H1 (cell line): ENCODE measurements around the gene OVCA2. TPM values are rescaled to one million over a fixed set of nuclear protein-coding genes. Genes with fewer than 3 reads are reported as not detected.

Source experiments
- CTCF ChIA-PET: fragments of 300-600 bp; sonication (Branson Sonifier 250); formaldehyde crosslinking; loops from one replicate; lab custom pipeline; 2021; ENCODE audit not compliant: partially characterized antibody; lab: Charles Lee
- POLR2A ChIA-PET: fragments of 300-600 bp; sonication (Branson Sonifier 250); formaldehyde crosslinking; loops from one replicate; lab custom pipeline; 2021; ENCODE audit warnings: inconsistent platforms; ENCODE audit not compliant: partially characterized antibody; lab: Charles Lee
- DNase-seq, 2 experiments: peaks; one replicate each; pipeline versions ENCODE4 v3.0.0 to v3.0.0-alpha.2; 2010 to 2022; ENCODE audit warnings: low spot score in 2 of 2, low read depth in 1 of 2, mixed read lengths in 1 of 2
- FAIRE-seq: peaks from 2 replicates; lab custom pipeline; 2011; peaks lifted over from hg19 to GRCh38; lab: Jason Lieb, UNC
- H2AFZ ChIP-seq: 2 replicates; pipeline ENCODE4 v1.8.1; 2012; ENCODE audit warnings: low read length, inconsistent platforms
- H2AK5ac ChIP-seq: 2 replicates; pipeline ENCODE4 v1.6.1; 2013; ENCODE audit warnings: low read depth, low read length
- H2BK120ac ChIP-seq: replicated peaks from 2 replicates; pipeline ENCODE3; 2013; ENCODE audit warnings: low read depth, low read length, inconsistent platforms
- H2BK12ac ChIP-seq: 2 replicates; pipeline ENCODE4 v1.6.1; 2013; ENCODE audit warnings: low read depth, low read length
- H2BK15ac ChIP-seq: 2 replicates; pipeline ENCODE4 v1.6.1; 2013; ENCODE audit warnings: low read length
- H2BK20ac ChIP-seq: 2 replicates; pipeline ENCODE4 v1.6.1; 2013; ENCODE audit warnings: low read length
- H2BK5ac ChIP-seq: 2 replicates; pipeline ENCODE4 v1.6.1; 2013; ENCODE audit warnings: low read depth, low read length
- H3K14ac ChIP-seq: 2 replicates; pipeline ENCODE4 v1.6.1; 2013; ENCODE audit warnings: inconsistent platforms; ENCODE audit not compliant: insufficient read length
- H3K18ac ChIP-seq: 2 replicates; pipeline ENCODE4 v1.6.1; 2013; ENCODE audit warnings: low read length; ENCODE audit errors: extremely low read depth
- H3K23ac ChIP-seq: 2 replicates; pipeline ENCODE4 v1.6.1; 2013; ENCODE audit warnings: inconsistent platforms; ENCODE audit not compliant: insufficient read length
- H3K23me2 ChIP-seq: 2 replicates; pipeline ENCODE4 v1.6.1; 2013; ENCODE audit warnings: low read depth, low read length
- H3K27ac ChIP-seq: 2 replicates; pipeline ENCODE4 v1.6.1; 2011; ENCODE audit warnings: low read depth, low read length, inconsistent platforms
- H3K27me3 ChIP-seq, 4 experiments: replicated peaks in 1 of 4; 1 replicate in 1 of 4; 2 replicates in 3 of 4; pipeline versions ENCODE4 v1.6.1 to v1.8.1; 2011 to 2013; ENCODE audit warnings: low read length in 3 of 4, mild to moderate bottlenecking in 3 of 4, inconsistent platforms in 2 of 4, mixed read lengths in 2 of 4, moderate library complexity in 1 of 4; ENCODE audit not compliant: control insufficient read depth in 3 of 4, insufficient read depth in 3 of 4; ENCODE audit errors: extremely low read depth in 1 of 4
- H3K36me3 ChIP-seq, 4 experiments: 2 replicates each; pipeline versions ENCODE4 v1.6.1 to v1.8.1; 2011 to 2013; ENCODE audit warnings: mild to moderate bottlenecking in 4 of 4, low read length in 3 of 4, moderate library complexity in 2 of 4, control low read depth in 1 of 4, inconsistent platforms in 1 of 4; ENCODE audit not compliant: insufficient read depth in 4 of 4, control insufficient read depth in 2 of 4
- H3K4ac ChIP-seq: replicated peaks from 2 replicates; pipeline ENCODE3; 2013; ENCODE audit warnings: low read length, low read depth, mixed read lengths, inconsistent platforms; ENCODE audit not compliant: insufficient read length
- H3K4me1 ChIP-seq, 4 experiments: replicated peaks in 1 of 4; 1 replicate in 1 of 4; 2 replicates in 3 of 4; pipeline versions ENCODE4 v1.6.1 to v1.8.1; 2011 to 2013; ENCODE audit warnings: low read length in 3 of 4, inconsistent platforms in 2 of 4, mixed read lengths in 1 of 4; ENCODE audit not compliant: insufficient read depth in 4 of 4, control insufficient read depth in 3 of 4
- H3K4me2 ChIP-seq, 2 experiments: 2 replicates each; pipeline versions ENCODE4 v1.6.1 to v1.8.1; 2011 to 2013; ENCODE audit warnings: low read depth in 2 of 2, low read length in 2 of 2, control low read depth in 1 of 2, inconsistent platforms in 1 of 2, mild to moderate bottlenecking in 1 of 2; ENCODE audit not compliant: insufficient read depth in 1 of 2
- H3K4me3 ChIP-seq, 4 experiments: fragments of 200-600, 300-600 bp in 1 of 4; sonication (generic), shearing (Covaris generic), sonication (Bioruptor Twin) in 1 of 4; 2 replicates each; pipeline versions ENCODE4 v1.5.1 to v1.8.1; 2011 to 2016; ENCODE audit warnings: low read length in 4 of 4, low read depth in 3 of 4, control low read depth in 2 of 4, inconsistent platforms in 2 of 4, mild to moderate bottlenecking in 2 of 4, mixed read lengths in 1 of 4, moderate library complexity in 1 of 4; ENCODE audit not compliant: insufficient read depth in 2 of 4; ENCODE audit errors: extremely low read depth in 1 of 4
- H3K56ac ChIP-seq: replicated peaks from 2 replicates; pipeline ENCODE3; 2013; ENCODE audit warnings: low read depth, mild to moderate bottlenecking, mixed read lengths, low read length, inconsistent platforms; ENCODE audit not compliant: insufficient read length
- H3K79me1 ChIP-seq: 2 replicates; pipeline ENCODE4 v1.6.1; 2013; ENCODE audit warnings: low read depth, low read length, control low read depth
- H3K79me2 ChIP-seq, 2 experiments: 2 replicates each; pipeline versions ENCODE4 v1.6.1 to v1.8.1; 2012 to 2013; ENCODE audit warnings: low read length in 2 of 2, mild to moderate bottlenecking in 2 of 2, inconsistent platforms in 1 of 2; ENCODE audit not compliant: insufficient read depth in 2 of 2, control insufficient read depth in 1 of 2
- H3K9ac ChIP-seq, 4 experiments: replicated peaks in 1 of 4; 1 replicate in 1 of 4; 2 replicates in 3 of 4; pipeline versions ENCODE4 v1.6.1 to v1.8.1; 2011 to 2013; ENCODE audit warnings: low read depth in 3 of 4, low read length in 3 of 4, control low read depth in 2 of 4, mild to moderate bottlenecking in 2 of 4, moderate library complexity in 2 of 4, inconsistent platforms in 1 of 4; ENCODE audit errors: extremely low read depth in 1 of 4
- H3K9me3 ChIP-seq, 2 experiments: 2 replicates each; pipeline versions ENCODE4 v1.6.1 to v1.8.1; 2012 to 2013; ENCODE audit warnings: mild to moderate bottlenecking in 2 of 2, moderate library complexity in 2 of 2, control low read depth in 1 of 2, inconsistent platforms in 1 of 2, low read depth in 1 of 2, low read length in 1 of 2, mixed read lengths in 1 of 2; ENCODE audit not compliant: insufficient read depth in 2 of 2
- H4K20me1 ChIP-seq, 2 experiments: replicated peaks in 1 of 2; 2 replicates each; pipeline versions ENCODE3 to v1.8.1; 2011 to 2013; ENCODE audit warnings: inconsistent platforms in 2 of 2, low read length in 2 of 2, mild to moderate bottlenecking in 1 of 2; ENCODE audit not compliant: insufficient read depth in 2 of 2, control insufficient read depth in 1 of 2
- H4K5ac ChIP-seq: 2 replicates; pipeline ENCODE4 v1.6.1; 2013; ENCODE audit warnings: low read length, low read depth, mixed read lengths, inconsistent platforms; ENCODE audit not compliant: insufficient read length
- H4K8ac ChIP-seq: 2 replicates; pipeline ENCODE4 v1.8.0; 2013; ENCODE audit warnings: mild to moderate bottlenecking, moderate library complexity, low read length, inconsistent platforms; ENCODE audit not compliant: insufficient read depth; ENCODE audit errors: extremely low read depth
- H4K91ac ChIP-seq: replicated peaks from 2 replicates; pipeline ENCODE3; 2013; ENCODE audit warnings: low read length, mixed read lengths, inconsistent platforms; ENCODE audit not compliant: insufficient read length
- ATF3 ChIP-seq: IDR thresholded peaks from 2 replicates; pipeline ENCODE4 v1.6.1; 2011; ENCODE audit warnings: low read depth, mild to moderate bottlenecking, low read length; ENCODE audit not compliant: insufficient read depth
- EZH2 ChIP-seq: fragments of 200-600 bp; sonication (generic); IDR thresholded peaks from 2 replicates; pipeline ENCODE4 v1.7.1; 2012; ENCODE audit warnings: low read depth, mild to moderate bottlenecking, moderate library complexity, low read length, inconsistent platforms; ENCODE audit not compliant: severe bottlenecking
- WGBS, 2 experiments: shearing (Covaris generic) in 1 of 2; methylation state at CpG; one replicate each; pipeline versions ENCODE4 v1.1.6 to v1.1.7; 2013 to 2015; ENCODE audit warnings: low lambda C conversion rate in 2 of 2, mixed read lengths in 2 of 2, inconsistent platforms in 1 of 2, low coverage in 1 of 2, missing lambda C conversion rate in 1 of 2; ENCODE audit not compliant: insufficient replicate concordance in 2 of 2, insufficient coverage in 1 of 2, insufficient read length in 1 of 2; ENCODE audit errors: extremely low coverage in 1 of 2, missing lambda C conversion rate in 1 of 2; 5-methylcytosine and 5-hydroxymethylcytosine counted together
- polyA plus RNA-seq, 7 experiments: library from polyadenylated mRNA; depleted of rRNA in 3 of 7; stranded (reverse) in 5 of 7; unstranded in 2 of 7; fragments of >200 nt in 5 of 7; fragments of 200-250 nt in 2 of 7; gene quantifications; 1 replicate in 5 of 7; 2 replicates in 1 of 7; 4 replicates in 1 of 7; pipeline versions ENCODE4 v1.2.1 to v1.2.3, GENCODE V29; 2011 to 2013; ENCODE audit warnings: missing spikeins in 2 of 7, mixed read lengths in 2 of 7
- total RNA-seq: library from RNA; stranded (reverse); fragmentation: NEBNext Ultra II Directional; extraction: Animal tissue kit (Norgen Biotek cat#: 25700); gene quantifications from 2 replicates; pipeline ENCODE4 v1.2.1, GENCODE V29; 2021

The OVCA2 gene
- total and polyA plus RNA-seq, 2 of the 8 experiments (the other 6 are each of a cell fraction or from before 2014, with no cell fraction given), result 15.3 to 37.0 TPM

- peaks cover 0 to 14% (median 0%) of the 10 kb centered on the region in 4 experiments; a peak in 1 of 8 replicates for H3K36me3 ChIP-seq
- no peak overlapping the region for H2BK15ac ChIP-seq
- no peaks in the 10 kb centered on the region for H3K79me2 ChIP-seq
- no peak overlapping the region for H3K4me3 ChIP-seq
- H4K8ac ChIP-seq, result no peak overlapping the region; the same call in 1 of the 2 replicates
- peaks cover 2% of the 10 kb centered on the region; the same call in 1 of the 2 replicates for H3K23me2 ChIP-seq
- no peak overlapping the region for H3K14ac ChIP-seq
- H3K4me2 ChIP-seq, result no peak overlapping the region
- peaks cover 0 to 7% of the 10 kb centered on the region in 2 experiments; a peak in 1 of 4 replicates for H3K9me3 ChIP-seq
- no peak overlapping the region for H2AK5ac ChIP-seq
- no peak overlapping the region for H4K91ac ChIP-seq
- no peak overlapping the region for H3K23ac ChIP-seq
- no peak overlapping the region for H2BK20ac ChIP-seq
- no peak overlapping the region for H3K9ac ChIP-seq
- peak; percentile 14 for TF ChIP-seq EZH2
- no peak for TF ChIP-seq ATF3
- 85% methylated on average over 17 of the region's 21 CpGs; no CpG with 5 or more reads in 1 of the 2 experiments for WGBS, 2 experiments
- ChIA-PET CTCF (interaction anchor here (0.5 to 9.3 kb wide), 10 partner anchors 11 to 204 kb away, joined by 3 to 122 read pairs (median 3); no protein-coding TSS in a partner anchor), POLR2A (interaction anchor here (0.6 to 1.1 kb wide), 2 partner anchors 11 to 267 kb away, joined by 3 to 4 read pairs; no protein-coding TSS in a partner anchor)
- no peak overlapping the region for H3K18ac ChIP-seq
- H3K4me1 ChIP-seq, result peaks cover 0 to 29% (median 14%) of the 10 kb centered on the region in 4 experiments; a peak in 6 of 7 replicates
- H2BK5ac ChIP-seq, result no peak overlapping the region
- no peak overlapping the region for H2BK120ac ChIP-seq
- H4K5ac ChIP-seq, result no peak overlapping the region
- FAIRE-seq (no peak), DNase-seq (no peak)
- H3K79me1 ChIP-seq, result no peaks in the 10 kb centered on the region
- H3K4ac ChIP-seq, result no peak overlapping the region
- no peak overlapping the region for H3K56ac ChIP-seq
- no peak overlapping the region for H2AFZ ChIP-seq
- peaks cover 31 to 54% (median 48%) of the 10 kb centered on the region in 4 experiments for H3K27me3 ChIP-seq
- no peak overlapping the region for H3K27ac ChIP-seq
- peaks cover 14 to 17% of the 10 kb centered on the region in 2 experiments for H4K20me1 ChIP-seq
- no peak overlapping the region for H2BK12ac ChIP-seq
These were observed 19.0 kb downstream of the OVCA2 start for GRCh38 chr17:2060681-2061440.
